A673 (cell line): Measurements from ENCODE around the gene INTS1. TPM values are rescaled to one million over a fixed set of nuclear protein-coding genes. Genes with fewer than 3 reads are reported as not detected.

Source experiments
- BruUV-seq: library from RNA; stranded (reverse); fragments of 400-500 nt; replicated peaks from 2 replicates; lab custom pipeline; 2021; lab: Mats Ljungman, UMichigan
- CTCF ChIA-PET: fragments of 300-600 bp; sonication (Branson Sonifier 250); formaldehyde crosslinking; loops from one replicate; lab custom pipeline; 2022; ENCODE audit warnings: antibody characterized with exemption; lab: Charles Lee
- POLR2A ChIA-PET: fragments of 300-600 bp; sonication (Branson Sonifier 250); formaldehyde crosslinking; loops from one replicate; lab custom pipeline; 2022; ENCODE audit warnings: antibody characterized with exemption; ENCODE audit not compliant: low non-redundant PET; lab: Charles Lee
- DNase-seq: peaks from one replicate; pipeline ENCODE4 v3.0.0-alpha.2; 2015; ENCODE audit warnings: low spot score
- H3K27ac ChIP-seq: fragments of 200-600 bp; sonication (generic); 2 replicates; pipeline ENCODE4 v1.5.1; 2016; ENCODE audit warnings: mixed run types, low read depth, mild to moderate bottlenecking, mixed read lengths, antibody characterized with exemption, low read length; ENCODE audit not compliant: poor library complexity, severe bottlenecking
- H3K27me3 ChIP-seq: fragments of 200-600 bp; sonication (generic); replicated peaks from 2 replicates; pipeline ENCODE4 v1.6.1; 2017; ENCODE audit warnings: mixed run types, low read depth, mild to moderate bottlenecking, mixed read lengths, antibody characterized with exemption, low read length; ENCODE audit not compliant: insufficient read depth, poor library complexity
- H3K36me3 ChIP-seq: fragments of 200-600 bp; sonication (generic); 2 replicates; pipeline ENCODE4 v1.6.1; 2016; ENCODE audit warnings: mixed run types, mild to moderate bottlenecking, mixed read lengths, antibody characterized with exemption, low read length; ENCODE audit not compliant: insufficient read depth, poor library complexity, severe bottlenecking
- H3K4me1 ChIP-seq: fragments of 200-600 bp; sonication (generic); 2 replicates; pipeline ENCODE4 v1.6.1; 2017; ENCODE audit warnings: mixed run types, mild to moderate bottlenecking, mixed read lengths, antibody characterized with exemption, low read length; ENCODE audit not compliant: insufficient read depth, poor library complexity, severe bottlenecking
- H3K4me3 ChIP-seq: fragments of 200-600 bp; sonication (generic); 2 replicates; pipeline ENCODE4 v1.5.1; 2016; ENCODE audit warnings: low read depth, mixed run types, mild to moderate bottlenecking, mixed read lengths, low read length; ENCODE audit not compliant: poor library complexity, severe bottlenecking
- H3K9me3 ChIP-seq: fragments of 200-600 bp; sonication (generic); 2 replicates; pipeline ENCODE4 v1.6.1; 2016; ENCODE audit warnings: mixed run types, low read depth, mild to moderate bottlenecking, mixed read lengths, antibody characterized with exemption, low read length; ENCODE audit not compliant: poor library complexity, severe bottlenecking
- EZH2 ChIP-seq: fragments of 200-600 bp; sonication (generic); IDR thresholded peaks from 2 replicates; pipeline ENCODE4 v1.6.1; 2017; ENCODE audit warnings: borderline replicate concordance, low read depth, mild to moderate bottlenecking, mixed read lengths, antibody characterized with exemption, low read length; ENCODE audit not compliant: poor library complexity, severe bottlenecking
- intact Hi-C: fragments of 100-400 bp; cut with micrococcal nuclease; formaldehyde crosslinking; loops from one replicate; pipeline ENCODE4 v1.10.0; 2022; ENCODE audit not compliant: unreplicated experiment
- total RNA-seq: library from RNA; stranded (reverse); gene quantifications from 2 replicates; pipeline ENCODE4 v1.2.3, GENCODE V29; 2021
- TF ChIP-seq, protein P1 (sequence below): fragments of 300-800, 200-600 bp; sonication (generic); conservative IDR thresholded peaks from 2 replicates; pipeline ENCODE4 v1.5.1; 2017; ENCODE audit warnings: low read depth, mild to moderate bottlenecking, antibody characterized with exemption, low read length, moderate library complexity, mixed read lengths

INTS1 gene
- total RNA-seq, 1 experiment from 2014 or later = 129 TPM

GRCh38 chr7:1483079-1483478 is 21.1 kb downstream of the INTS1 start:
- Histone ChIP-seq H3K27ac (no peak overlapping the region), H3K9me3 (no peaks in the 10 kb centered on the region), H3K36me3 (peaks cover 8% of the 10 kb centered on the region), H3K4me1 (no peaks in the 10 kb centered on the region), H3K4me3 (no peak overlapping the region), H3K27me3 (no peaks in the 10 kb centered on the region)
- ChIA-PET POLR2A (no interaction called here), CTCF (interaction anchor here (0.6 kb wide), 1 partner anchor 35 kb away, joined by 7 read pairs; no protein-coding TSS in a partner anchor)
- no TSS peak for BruUV-seq
- intact Hi-C loops = no loop called here
- TF ChIP-seq, protein P1, sequence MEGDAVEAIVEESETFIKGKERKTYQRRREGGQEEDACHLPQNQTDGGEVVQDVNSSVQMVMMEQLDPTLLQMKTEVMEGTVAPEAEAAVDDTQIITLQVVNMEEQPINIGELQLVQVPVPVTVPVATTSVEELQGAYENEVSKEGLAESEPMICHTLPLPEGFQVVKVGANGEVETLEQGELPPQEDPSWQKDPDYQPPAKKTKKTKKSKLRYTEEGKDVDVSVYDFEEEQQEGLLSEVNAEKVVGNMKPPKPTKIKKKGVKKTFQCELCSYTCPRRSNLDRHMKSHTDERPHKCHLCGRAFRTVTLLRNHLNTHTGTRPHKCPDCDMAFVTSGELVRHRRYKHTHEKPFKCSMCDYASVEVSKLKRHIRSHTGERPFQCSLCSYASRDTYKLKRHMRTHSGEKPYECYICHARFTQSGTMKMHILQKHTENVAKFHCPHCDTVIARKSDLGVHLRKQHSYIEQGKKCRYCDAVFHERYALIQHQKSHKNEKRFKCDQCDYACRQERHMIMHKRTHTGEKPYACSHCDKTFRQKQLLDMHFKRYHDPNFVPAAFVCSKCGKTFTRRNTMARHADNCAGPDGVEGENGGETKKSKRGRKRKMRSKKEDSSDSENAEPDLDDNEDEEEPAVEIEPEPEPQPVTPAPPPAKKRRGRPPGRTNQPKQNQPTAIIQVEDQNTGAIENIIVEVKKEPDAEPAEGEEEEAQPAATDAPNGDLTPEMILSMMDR = no peak
- TF ChIP-seq EZH2 = no peak
- no peak for DNase-seq

GRCh38 chr7:1481300-1481699 is 22.9 kb downstream of the INTS1 start:
- POLR2A ChIA-PET = no interaction called here
- Histone ChIP-seq H3K4me1 (no peaks in the 10 kb centered on the region), H3K4me3 (no peak overlapping the region), H3K27ac (no peak overlapping the region), H3K27me3 (no peaks in the 10 kb centered on the region), H3K36me3 (peaks cover 8% of the 10 kb centered on the region), H3K9me3 (no peaks in the 10 kb centered on the region)
- no peak for DNase-seq
- TF ChIP-seq, protein P1 = no peak
- TF ChIP-seq EZH2 = no peak
- CTCF ChIA-PET = no interaction called here
- BruUV-seq = no TSS peak
- intact Hi-C loops = no loop called here

- no peaks in the 10 kb centered on the region for H3K27me3 ChIP-seq
- TF ChIP-seq, protein P1 = no peak
- TF ChIP-seq EZH2 = no peak
- H3K4me3 ChIP-seq = no peak overlapping the region
- intact Hi-C loops = no loop called here
- H3K36me3 ChIP-seq = peaks cover 8% of the 10 kb centered on the region
- no peak for DNase-seq
- ChIA-PET POLR2A (no interaction called here), CTCF (no interaction called here)
- H3K27ac ChIP-seq = no peak overlapping the region
- no peaks in the 10 kb centered on the region for H3K9me3 ChIP-seq
- no TSS peak for BruUV-seq
- H3K4me1 ChIP-seq = no peaks in the 10 kb centered on the region
Observed at GRCh38 chr7:1480670-1481069, 23.5 kb downstream of the INTS1 start.
